ENCODE measurements around the gene OPA3.
A peak's percentile ranks its signal among the peaks of the same experiment; 100 is the strongest.

OPA3 gene

DNA sequence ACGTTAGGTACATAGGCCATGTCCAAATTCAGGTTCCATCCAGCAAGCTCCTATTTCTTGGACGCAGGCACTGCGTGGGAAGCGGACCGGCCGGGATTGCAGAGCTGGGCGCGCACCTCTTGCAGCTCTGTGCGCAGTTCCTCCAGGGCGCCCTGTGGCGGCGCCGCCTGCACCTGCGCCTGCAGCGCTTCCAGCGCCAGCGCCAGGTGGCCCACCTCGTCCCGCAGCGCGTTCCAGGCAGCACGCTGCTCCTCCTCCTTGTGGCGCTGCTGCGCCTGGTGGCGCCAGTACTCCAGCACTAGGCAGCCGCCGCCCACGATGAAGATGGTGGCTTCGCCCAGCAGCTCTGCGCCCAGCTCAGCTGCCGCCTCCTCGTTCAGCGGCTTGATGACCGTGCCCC, 31.1 kb downstream of the OPA3 start:
- Mint-ChIP-seq H3K36me3 (ENCODE audit: low read depth) (peaks cover 14% of the 10 kb centered on the region), H3K4me1 (peaks cover 15% of the 10 kb centered on the region), H3K4me3 (no peak overlapping the region), H3K27me3 (ENCODE audit: low read depth, poor library complexity) (peaks cover 19% of the 10 kb centered on the region), H3K9me3 (no peaks in the 10 kb centered on the region), H3K27ac (no peak overlapping the region)
- DNase-seq, result peak; percentile 40
- TF ChIP-seq, protein P1, sequence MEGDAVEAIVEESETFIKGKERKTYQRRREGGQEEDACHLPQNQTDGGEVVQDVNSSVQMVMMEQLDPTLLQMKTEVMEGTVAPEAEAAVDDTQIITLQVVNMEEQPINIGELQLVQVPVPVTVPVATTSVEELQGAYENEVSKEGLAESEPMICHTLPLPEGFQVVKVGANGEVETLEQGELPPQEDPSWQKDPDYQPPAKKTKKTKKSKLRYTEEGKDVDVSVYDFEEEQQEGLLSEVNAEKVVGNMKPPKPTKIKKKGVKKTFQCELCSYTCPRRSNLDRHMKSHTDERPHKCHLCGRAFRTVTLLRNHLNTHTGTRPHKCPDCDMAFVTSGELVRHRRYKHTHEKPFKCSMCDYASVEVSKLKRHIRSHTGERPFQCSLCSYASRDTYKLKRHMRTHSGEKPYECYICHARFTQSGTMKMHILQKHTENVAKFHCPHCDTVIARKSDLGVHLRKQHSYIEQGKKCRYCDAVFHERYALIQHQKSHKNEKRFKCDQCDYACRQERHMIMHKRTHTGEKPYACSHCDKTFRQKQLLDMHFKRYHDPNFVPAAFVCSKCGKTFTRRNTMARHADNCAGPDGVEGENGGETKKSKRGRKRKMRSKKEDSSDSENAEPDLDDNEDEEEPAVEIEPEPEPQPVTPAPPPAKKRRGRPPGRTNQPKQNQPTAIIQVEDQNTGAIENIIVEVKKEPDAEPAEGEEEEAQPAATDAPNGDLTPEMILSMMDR (IDR thresholded peaks at IDR 0.05), result peak; percentile 17

- H3K36me3 Mint-ChIP-seq (ENCODE audit: low read depth), result peaks cover 13% of the 10 kb centered on the region
- peak overlapping the region; percentile 48 for H3K27ac Mint-ChIP-seq
- H3K4me3 Mint-ChIP-seq, result no peak overlapping the region
- TF ChIP-seq, protein P1 (IDR thresholded peaks at IDR 0.05), result no peak
- H3K9me3 Mint-ChIP-seq, result no peaks in the 10 kb centered on the region
- peaks cover 11% of the 10 kb centered on the region for H3K4me1 Mint-ChIP-seq
- peaks cover 10% of the 10 kb centered on the region for H3K27me3 Mint-ChIP-seq (ENCODE audit: low read depth, poor library complexity)
- no peak for DNase-seq
Measured at GRCh38 chr19:45547965-45548609, 36.5 kb downstream of the OPA3 start.

- no peak overlapping the region for H3K4me3 Mint-ChIP-seq
- DNase-seq, result no peak
- no peaks in the 10 kb centered on the region for H3K9me3 Mint-ChIP-seq
- peaks cover 8% of the 10 kb centered on the region for H3K36me3 Mint-ChIP-seq (ENCODE audit: low read depth)
- H3K27me3 Mint-ChIP-seq (ENCODE audit: low read depth, poor library complexity), result peaks cover 7% of the 10 kb centered on the region
- peak overlapping the region; percentile 46 for H3K27ac Mint-ChIP-seq
- H3K4me1 Mint-ChIP-seq, result peaks cover 11% of the 10 kb centered on the region
- TF ChIP-seq, protein P1 (IDR thresholded peaks at IDR 0.05), result no peak
Measured at GRCh38 chr19:45547211-45547770, 37.3 kb downstream of the OPA3 start.

GRCh38 chr19:45542234-45542668, 42.4 kb downstream of the OPA3 start:
- DNase-seq, result no peak
- Mint-ChIP-seq H3K36me3 (ENCODE audit: low read depth) (no peaks in the 10 kb centered on the region), H3K9me3 (no peaks in the 10 kb centered on the region), H3K4me3 (no peak overlapping the region), H3K27me3 (ENCODE audit: low read depth, poor library complexity) (peaks cover 12% of the 10 kb centered on the region), H3K27ac (no peak overlapping the region), H3K4me1 (peaks cover 5% of the 10 kb centered on the region)
- TF ChIP-seq, protein P1 (IDR thresholded peaks at IDR 0.05), result no peak

DNA sequence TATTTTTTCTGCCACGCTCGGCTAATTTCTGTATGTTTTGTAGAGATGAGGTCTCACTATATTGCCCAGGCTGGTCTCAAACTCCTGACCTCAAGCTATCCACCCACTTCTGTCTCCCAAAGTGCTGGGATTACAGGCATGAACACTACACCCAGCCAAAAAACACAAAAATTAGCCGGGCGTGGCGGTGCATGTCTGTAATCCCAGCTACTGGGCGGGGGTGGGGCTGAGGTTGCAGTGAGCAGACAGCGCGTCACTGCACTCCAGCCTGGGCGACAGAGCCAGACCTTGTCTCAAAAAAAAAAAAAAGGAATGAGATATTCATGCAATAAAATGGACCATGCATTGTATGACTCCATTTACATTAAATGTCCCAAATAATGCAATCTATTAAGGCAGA, 45.1 kb downstream of the OPA3 start:
- peak; percentile 34 for DNase-seq
- peaks cover 12% of the 10 kb centered on the region for H3K27me3 Mint-ChIP-seq (ENCODE audit: low read depth, poor library complexity)
- H3K4me3 Mint-ChIP-seq, result no peak overlapping the region
- H3K27ac Mint-ChIP-seq, result no peak overlapping the region
- peaks cover 5% of the 10 kb centered on the region for H3K4me1 Mint-ChIP-seq
- H3K36me3 Mint-ChIP-seq (ENCODE audit: low read depth), result peaks cover 5% of the 10 kb centered on the region
- H3K9me3 Mint-ChIP-seq, result peaks cover 6% of the 10 kb centered on the region
- TF ChIP-seq, protein P1 (IDR thresholded peaks at IDR 0.05), result no peak

- TF ChIP-seq, protein P1 (IDR thresholded peaks at IDR 0.05), result no peak
- no peak for DNase-seq
- Mint-ChIP-seq H3K9me3 (peaks cover 19% of the 10 kb centered on the region), H3K27ac (no peak overlapping the region), H3K4me3 (no peak overlapping the region), H3K27me3 (ENCODE audit: low read depth, poor library complexity) (peaks cover 49% of the 10 kb centered on the region), H3K36me3 (ENCODE audit: low read depth) (peaks cover 19% of the 10 kb centered on the region), H3K4me1 (peaks cover 21% of the 10 kb centered on the region)
Measured at GRCh38 chr19:45531349-45531748, 53.3 kb downstream of the OPA3 start.
